ENCODE measurements around the gene STK32B.

Gene STK32B

GRCh38 chr4:5028480-5028879 is 22.8 kb upstream of the STK32B start:
- DNase-seq = no peak
- in situ Hi-C loops (cut with MboI; ENCODE audit: low pct_unique_long_range_greater_than_20kb, low sequenced_read_pairs) = no loop called here

DNA sequence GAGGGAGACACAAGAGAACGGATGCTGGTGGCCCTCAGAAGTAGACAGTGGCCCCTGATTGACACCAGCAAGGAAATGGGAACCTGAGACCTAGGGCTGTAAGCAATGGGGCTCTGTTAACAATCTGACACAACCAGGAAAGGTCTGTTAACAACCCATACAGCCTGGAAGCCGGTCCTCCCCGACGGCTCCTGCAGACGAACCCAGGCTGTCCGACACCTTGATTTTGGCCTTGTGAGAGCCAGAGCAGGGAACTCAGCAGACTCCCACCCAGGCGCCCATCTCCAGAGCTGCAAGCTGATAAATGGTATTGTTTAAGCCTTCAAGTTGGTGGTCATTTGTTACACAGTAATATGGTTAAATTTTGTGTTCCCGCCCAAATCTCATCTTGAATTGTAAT is 21.8 kb upstream of the STK32B start:
- DNase-seq = no peak
- in situ Hi-C loops (cut with MboI; ENCODE audit: low pct_unique_long_range_greater_than_20kb, low sequenced_read_pairs) = no loop called here

DNA sequence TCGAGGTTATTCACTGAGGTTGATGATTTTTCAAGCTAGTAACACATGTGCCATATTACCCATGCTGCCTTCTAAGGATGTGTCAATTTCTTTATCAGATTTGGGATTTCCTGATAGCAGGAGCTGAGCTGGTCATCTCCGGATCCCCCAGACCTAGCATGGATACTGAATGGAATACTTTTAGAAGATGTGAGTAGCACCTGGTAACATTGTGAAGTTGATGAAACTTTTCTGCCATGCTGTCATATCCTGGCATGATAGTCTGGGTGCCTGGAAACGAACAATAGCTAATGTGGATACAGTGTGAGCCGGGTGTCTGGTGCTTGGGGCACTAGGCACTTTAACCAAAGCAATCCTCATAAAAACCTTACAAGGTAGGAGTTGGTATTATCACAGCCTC is 21.1 kb upstream of the STK32B start:
- no peak for DNase-seq
- in situ Hi-C loops (cut with MboI; ENCODE audit: low pct_unique_long_range_greater_than_20kb, low sequenced_read_pairs) = no loop called here

DNA sequence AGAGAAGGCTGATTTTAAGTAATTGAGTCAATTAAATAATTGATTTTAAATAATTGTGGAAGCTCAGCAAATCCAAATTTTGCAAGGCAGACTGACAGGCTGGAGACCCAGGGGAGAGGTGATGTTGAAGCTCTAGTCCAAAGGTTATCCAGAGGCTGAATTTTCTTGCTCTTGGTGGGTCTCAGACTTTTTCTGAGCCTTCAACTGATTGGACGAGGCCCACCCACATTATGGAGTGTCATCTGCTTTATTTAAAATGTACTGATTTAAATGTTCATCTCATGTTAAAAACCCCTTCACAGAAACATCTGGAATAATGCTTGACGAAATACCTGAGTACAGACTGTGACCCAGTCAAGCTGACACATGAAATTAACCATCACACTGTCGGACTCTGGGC is 20.4 kb upstream of the STK32B start:
- no peak for DNase-seq
- in situ Hi-C loops (cut with MboI; ENCODE audit: low pct_unique_long_range_greater_than_20kb, low sequenced_read_pairs) = no loop called here

GRCh38 chr4:5032813-5033212 is 18.5 kb upstream of the STK32B start:
- in situ Hi-C loops (cut with MboI; ENCODE audit: low pct_unique_long_range_greater_than_20kb, low sequenced_read_pairs) = no loop called here
- no peak for DNase-seq

GRCh38 chr4:5033281-5033841 is 17.9 kb upstream of the STK32B start:
- DNase-seq = peak; percentile 77
- in situ Hi-C loops (cut with MboI; ENCODE audit: low pct_unique_long_range_greater_than_20kb, low sequenced_read_pairs) = no loop called here

DNA sequence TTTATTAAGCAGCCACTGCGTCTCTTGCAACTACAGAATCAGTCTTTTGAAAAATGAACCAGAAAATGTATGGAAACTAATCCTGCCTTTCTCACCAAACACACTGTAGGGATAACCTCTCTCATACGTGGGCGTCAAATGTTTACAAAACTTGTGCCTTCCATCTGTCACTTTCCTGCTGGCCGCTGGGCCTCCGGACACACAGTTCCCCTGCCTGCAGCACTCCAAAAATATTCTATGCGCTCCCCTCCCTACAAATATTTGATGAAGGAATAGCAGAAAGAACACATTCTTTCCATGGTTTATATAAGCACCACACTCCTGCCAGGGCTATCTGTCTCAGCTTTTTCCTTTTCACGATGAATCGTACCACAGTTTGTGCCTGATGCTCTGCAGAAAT is 17.1 kb upstream of the STK32B start:
- DNase-seq = no peak
- in situ Hi-C loops (cut with MboI; ENCODE audit: low pct_unique_long_range_greater_than_20kb, low sequenced_read_pairs) = no loop called here

- in situ Hi-C loops (cut with MboI; ENCODE audit: low pct_unique_long_range_greater_than_20kb, low sequenced_read_pairs) = no loop called here
- DNase-seq = peak; percentile 69
These were observed 15.0 kb upstream of the STK32B start for GRCh38 chr4:5036239-5036638.

DNA sequence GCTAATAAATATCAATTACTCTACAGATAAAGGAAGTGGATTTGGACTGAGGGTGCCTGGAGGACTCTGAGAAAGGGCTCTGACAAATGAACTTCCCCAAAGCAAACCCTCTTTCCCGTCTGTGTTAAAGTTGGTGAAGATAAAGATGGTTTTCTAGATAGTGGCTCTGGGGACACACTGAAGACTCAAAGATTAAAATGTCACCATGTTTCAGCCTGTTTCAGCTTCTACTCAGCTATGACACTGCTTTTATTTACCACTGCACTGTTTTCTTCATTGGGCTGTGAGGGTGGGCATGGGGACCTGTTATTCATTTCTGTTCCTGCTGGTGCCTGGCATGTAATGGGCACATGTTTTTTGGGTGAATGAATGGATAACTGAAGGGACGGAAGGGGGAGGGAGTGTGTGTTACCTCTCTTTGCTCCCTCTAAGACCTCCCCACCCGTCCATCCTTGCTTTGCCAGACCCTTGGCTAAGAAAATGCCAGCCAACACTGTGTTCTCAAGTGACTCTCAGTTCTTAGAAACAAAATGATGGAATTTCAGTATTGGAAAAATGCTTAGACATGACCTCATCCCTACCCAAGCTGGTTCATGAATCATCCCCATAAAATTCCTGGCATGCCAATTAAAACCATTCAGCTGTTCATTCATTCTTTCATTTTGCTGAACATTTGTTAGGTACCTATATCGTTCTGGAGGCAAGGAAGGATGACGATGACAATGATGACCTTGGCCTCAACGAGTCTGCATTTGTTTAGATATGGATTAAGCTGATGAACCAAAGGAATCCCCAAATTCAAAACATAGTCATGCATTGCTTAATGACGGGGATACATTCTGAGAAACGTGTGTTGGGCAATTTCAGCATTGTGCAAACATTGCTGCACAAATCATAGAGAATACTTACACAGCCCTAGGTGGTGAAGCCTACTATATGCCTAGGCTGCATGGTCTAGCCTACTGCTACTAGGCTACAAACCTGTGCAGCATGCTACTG is 13.4 kb upstream of the STK32B start:
- DNase-seq = peak; percentile 80
- in situ Hi-C loops (cut with MboI; ENCODE audit: low pct_unique_long_range_greater_than_20kb, low sequenced_read_pairs) = no loop called here

- in situ Hi-C loops (cut with MboI; ENCODE audit: low pct_unique_long_range_greater_than_20kb, low sequenced_read_pairs) = no loop called here
- no peak for DNase-seq
These were observed 11.5 kb upstream of the STK32B start for GRCh38 chr4:5039800-5040199.

GRCh38 chr4:5040856-5041620 is 10.2 kb upstream of the STK32B start:
- in situ Hi-C loops (cut with MboI; ENCODE audit: low pct_unique_long_range_greater_than_20kb, low sequenced_read_pairs) = no loop called here
- DNase-seq = no peak

DNA sequence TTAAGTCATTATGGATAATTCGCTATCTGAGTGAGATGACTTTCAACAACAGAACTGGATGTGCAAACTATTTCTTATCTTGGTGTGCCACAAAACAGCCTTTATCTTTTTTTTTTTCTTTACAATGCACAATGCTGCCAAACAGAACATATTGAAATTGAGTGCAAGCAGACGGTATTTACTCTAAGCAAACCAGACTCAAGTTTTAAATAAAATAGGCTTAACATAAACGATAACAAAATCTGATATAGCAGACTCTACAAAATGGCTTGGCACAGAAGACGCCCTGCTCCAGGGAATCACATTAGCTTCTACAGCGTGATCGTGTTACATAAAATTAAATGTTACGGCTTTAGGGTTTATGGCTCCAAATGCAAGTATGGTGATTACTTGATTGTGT is 9.6 kb upstream of the STK32B start:
- no peak for DNase-seq
- in situ Hi-C loops (cut with MboI; ENCODE audit: low pct_unique_long_range_greater_than_20kb, low sequenced_read_pairs) = no loop called here

GRCh38 chr4:5043579-5043978 is 7.7 kb upstream of the STK32B start:
- DNase-seq = no peak
- in situ Hi-C loops (cut with MboI; ENCODE audit: low pct_unique_long_range_greater_than_20kb, low sequenced_read_pairs) = no loop called here

DNA sequence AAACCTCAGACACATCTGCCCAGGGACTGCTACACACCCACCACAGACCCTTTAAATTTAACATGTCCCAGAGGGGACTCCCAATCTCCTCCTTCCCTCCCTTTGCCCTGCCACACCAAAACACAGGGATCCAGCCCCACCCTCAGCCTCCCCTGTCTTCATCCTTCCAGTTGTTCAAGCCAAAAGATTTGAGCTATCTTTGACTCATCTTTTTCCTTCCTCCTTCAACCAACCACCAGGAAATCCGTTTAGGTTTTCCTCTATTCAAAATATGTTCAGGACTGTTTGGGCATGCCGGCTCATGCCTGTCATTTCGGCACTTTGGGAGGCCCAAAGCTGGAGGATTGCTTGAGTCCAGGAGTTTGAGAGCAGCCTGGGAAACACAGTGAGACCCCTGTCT is 6.9 kb upstream of the STK32B start:
- DNase-seq = peak; percentile 64
- in situ Hi-C loops (cut with MboI; ENCODE audit: low pct_unique_long_range_greater_than_20kb, low sequenced_read_pairs) = no loop called here

GRCh38 chr4:5045097-5045496 is 6.2 kb upstream of the STK32B start:
- peak; percentile 96 for DNase-seq
- in situ Hi-C loops (cut with MboI; ENCODE audit: low pct_unique_long_range_greater_than_20kb, low sequenced_read_pairs) = no loop called here

- DNase-seq = no peak
- in situ Hi-C loops (cut with MboI; ENCODE audit: low pct_unique_long_range_greater_than_20kb, low sequenced_read_pairs) = no loop called here
These were observed 2.6 kb upstream of the STK32B start for GRCh38 chr4:5048721-5049120.

GRCh38 chr4:5050520-5051277 is 581 bp upstream of the STK32B start:
- in situ Hi-C loops (cut with MboI; ENCODE audit: low pct_unique_long_range_greater_than_20kb, low sequenced_read_pairs) = no loop called here
- peak; percentile 81 for DNase-seq

- in situ Hi-C loops (cut with MboI; ENCODE audit: low pct_unique_long_range_greater_than_20kb, low sequenced_read_pairs) = no loop called here
- DNase-seq = no peak
These were observed 973 bp downstream of the STK32B start for GRCh38 chr4:5052204-5052702.

GRCh38 chr4:5052726-5053425 is 1.6 kb downstream of the STK32B start:
- in situ Hi-C loops (cut with MboI; ENCODE audit: low pct_unique_long_range_greater_than_20kb, low sequenced_read_pairs) = no loop called here
- DNase-seq = no peak

Data from KBM-7 (cell line).